Subcutaneous adipose tissue (tissue), 4 donors: ENCODE data around the gene FSTL3. TPM values are rescaled to one million over a fixed set of nuclear protein-coding genes. Genes with fewer than 3 reads are reported as not detected.

Experiments
- total RNA-seq, 4 donors: library from RNA; depleted of rRNA; stranded (reverse); fragments of >200 nt; gene quantifications; one replicate each; pipeline ENCODE4 v1.1.0, GENCODE V29; 2016
- TF ChIP-seq, protein P1 (sequence below): fragments of 450-650 bp; IDR thresholded peaks from one replicate; pipeline ENCODE4 v1.5.1; 2016; ENCODE audit warnings: low read depth, mild to moderate bottlenecking, control low read depth, antibody characterized with exemption, moderate library complexity

The FSTL3 gene
- total RNA-seq, 4 donors from 2014 or later: 54.5 to 124 (median 91.4) TPM

DNA sequence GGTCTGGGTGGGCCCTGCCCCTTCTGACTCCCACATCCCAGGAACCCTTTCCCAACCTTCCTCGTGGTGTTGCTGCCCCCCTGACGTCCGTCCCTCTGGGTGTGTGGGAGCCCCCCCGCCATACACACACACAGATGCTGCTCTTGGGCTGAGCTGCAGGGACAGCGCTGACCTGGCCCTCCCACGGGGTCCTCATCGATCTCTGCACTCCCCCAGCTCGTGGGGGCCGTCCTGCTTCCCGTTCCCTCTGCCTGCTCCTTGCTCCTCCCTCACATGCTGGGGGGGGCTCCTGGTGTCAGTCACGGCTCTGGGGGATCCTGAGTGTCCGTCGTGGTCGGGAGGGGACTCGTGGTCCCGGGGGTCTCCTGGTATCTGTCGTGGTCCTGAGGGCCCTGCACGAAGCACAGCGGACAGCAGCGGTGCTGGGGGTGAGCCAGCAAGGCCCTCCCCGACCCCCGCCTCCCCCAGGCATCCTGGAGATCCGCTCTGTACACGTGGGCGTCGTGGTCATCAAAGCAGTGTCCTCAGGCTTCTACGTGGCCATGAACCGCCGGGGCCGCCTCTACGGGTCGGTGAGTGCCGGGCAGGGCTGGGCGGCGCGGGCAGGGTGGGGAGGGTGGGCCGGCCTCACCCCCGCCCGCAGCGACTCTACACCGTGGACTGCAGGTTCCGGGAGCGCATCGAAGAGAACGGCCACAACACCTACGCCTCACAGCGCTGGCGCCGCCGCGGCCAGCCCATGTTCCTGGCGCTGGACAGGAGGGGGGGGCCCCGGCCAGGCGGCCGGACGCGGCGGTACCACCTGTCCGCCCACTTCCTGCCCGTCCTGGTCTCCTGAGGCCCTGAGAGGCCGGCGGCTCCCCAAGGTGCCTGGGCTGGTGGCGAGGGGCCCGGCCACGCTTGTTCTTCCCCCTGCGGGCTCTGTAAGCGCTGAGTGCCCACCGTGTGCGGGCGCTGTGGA is 33.1 kb upstream of the FSTL3 start:
- TF ChIP-seq, protein P1, sequence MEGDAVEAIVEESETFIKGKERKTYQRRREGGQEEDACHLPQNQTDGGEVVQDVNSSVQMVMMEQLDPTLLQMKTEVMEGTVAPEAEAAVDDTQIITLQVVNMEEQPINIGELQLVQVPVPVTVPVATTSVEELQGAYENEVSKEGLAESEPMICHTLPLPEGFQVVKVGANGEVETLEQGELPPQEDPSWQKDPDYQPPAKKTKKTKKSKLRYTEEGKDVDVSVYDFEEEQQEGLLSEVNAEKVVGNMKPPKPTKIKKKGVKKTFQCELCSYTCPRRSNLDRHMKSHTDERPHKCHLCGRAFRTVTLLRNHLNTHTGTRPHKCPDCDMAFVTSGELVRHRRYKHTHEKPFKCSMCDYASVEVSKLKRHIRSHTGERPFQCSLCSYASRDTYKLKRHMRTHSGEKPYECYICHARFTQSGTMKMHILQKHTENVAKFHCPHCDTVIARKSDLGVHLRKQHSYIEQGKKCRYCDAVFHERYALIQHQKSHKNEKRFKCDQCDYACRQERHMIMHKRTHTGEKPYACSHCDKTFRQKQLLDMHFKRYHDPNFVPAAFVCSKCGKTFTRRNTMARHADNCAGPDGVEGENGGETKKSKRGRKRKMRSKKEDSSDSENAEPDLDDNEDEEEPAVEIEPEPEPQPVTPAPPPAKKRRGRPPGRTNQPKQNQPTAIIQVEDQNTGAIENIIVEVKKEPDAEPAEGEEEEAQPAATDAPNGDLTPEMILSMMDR: no peak

DNA sequence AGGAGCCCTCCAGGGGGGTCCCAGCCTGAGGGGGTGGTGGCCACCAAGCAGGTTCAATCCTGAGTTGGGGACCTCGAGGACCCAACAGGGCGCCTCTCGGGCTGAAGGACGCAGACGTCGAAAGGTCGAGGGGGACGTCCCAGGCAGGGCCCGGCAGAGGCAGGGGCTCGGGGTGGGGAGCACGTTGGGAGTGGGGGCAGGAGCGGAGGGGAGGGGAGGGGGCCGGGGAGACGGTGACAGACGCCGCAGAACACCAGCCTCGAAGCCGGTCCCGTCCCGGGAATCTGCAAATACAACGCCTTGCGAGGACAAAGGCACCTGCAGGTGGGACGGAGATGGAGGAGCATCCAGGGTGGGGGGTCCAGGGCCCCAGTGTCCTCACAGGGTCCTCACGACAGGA is 32.5 kb upstream of the FSTL3 start:
- TF ChIP-seq, protein P1: no peak

DNA sequence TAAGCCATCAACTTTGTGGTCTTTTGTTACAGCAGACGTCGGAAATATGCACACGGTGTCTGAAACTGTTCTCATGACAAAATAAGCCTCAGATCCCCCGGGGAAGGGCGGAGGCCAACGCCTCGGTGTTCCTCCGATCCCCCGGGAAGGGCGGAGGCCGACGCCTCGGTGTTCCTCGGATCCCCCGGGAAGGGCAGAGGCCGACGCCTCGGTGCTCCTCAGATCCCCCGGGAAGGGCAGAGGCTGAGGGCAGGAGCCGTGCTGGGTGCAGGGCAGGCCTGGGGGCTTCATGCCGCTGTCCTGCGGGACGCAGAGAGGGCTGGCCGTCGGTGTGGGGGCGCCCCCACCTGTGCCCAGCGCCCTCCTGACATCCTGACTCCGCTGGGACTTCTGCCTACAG is 31.8 kb upstream of the FSTL3 start:
- TF ChIP-seq, protein P1: no peak

DNA sequence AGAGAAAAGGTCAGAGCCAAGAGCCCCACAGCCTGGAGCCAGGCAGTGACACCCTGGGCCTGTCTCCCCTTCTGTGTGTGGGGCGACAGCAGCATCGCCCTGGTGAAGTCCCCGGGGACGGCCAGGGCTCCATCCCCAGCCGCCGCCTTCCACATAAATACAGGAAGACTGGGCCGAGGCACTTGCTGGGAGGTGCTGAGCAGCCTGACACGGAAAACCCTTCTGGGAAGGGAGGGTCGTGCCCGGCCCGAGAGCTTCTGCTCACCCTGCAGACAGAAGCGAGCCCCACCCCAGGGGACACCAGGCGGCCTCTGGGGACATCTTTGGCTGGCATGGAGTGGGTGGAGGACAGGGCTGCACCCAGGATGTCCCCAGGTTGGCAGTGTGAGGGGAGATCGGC is 31.4 kb upstream of the FSTL3 start:
- TF ChIP-seq, protein P1: no peak

DNA sequence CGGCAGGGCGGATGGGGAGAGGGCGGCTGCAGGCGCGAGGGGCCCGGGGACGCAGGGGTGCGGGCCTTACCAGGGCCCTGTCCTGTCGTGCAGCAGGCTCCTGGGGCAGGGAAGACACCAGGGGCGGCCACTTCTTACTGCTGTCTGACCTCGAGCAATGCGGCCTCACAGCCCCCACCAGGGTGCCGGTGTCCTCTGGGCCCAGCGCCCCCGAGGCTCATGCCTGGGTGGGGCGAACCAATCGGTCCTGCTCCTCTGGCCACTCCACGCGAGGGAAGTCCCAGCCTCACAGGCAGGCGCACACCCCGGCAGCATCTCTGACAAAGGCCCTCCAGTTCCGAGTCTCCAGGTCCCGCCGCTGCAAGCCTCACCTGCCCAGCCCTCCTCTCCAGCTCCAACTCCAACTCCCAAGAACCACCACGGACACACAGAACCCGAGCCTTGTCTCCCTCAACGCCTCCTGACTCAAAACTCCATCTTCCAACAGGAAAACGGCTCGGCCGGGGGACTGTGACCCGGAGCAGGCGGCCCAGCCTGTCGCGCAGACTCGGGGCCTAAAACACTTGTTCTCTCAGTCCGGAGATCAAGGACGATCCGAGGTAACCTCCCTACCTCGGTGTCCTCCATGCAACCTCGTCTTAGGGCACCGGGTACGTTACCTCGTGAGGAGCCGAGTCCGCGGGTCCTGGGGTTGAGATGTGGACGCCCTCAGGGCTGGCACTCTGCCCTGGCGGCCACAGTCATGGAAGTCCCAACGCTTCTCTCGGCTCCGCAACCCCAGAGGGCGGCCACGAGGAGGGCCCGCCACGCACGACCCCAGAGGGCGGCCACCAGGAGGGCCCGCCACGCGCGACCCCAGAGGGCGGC is 30.0 kb upstream of the FSTL3 start:
- TF ChIP-seq, protein P1: no peak

DNA sequence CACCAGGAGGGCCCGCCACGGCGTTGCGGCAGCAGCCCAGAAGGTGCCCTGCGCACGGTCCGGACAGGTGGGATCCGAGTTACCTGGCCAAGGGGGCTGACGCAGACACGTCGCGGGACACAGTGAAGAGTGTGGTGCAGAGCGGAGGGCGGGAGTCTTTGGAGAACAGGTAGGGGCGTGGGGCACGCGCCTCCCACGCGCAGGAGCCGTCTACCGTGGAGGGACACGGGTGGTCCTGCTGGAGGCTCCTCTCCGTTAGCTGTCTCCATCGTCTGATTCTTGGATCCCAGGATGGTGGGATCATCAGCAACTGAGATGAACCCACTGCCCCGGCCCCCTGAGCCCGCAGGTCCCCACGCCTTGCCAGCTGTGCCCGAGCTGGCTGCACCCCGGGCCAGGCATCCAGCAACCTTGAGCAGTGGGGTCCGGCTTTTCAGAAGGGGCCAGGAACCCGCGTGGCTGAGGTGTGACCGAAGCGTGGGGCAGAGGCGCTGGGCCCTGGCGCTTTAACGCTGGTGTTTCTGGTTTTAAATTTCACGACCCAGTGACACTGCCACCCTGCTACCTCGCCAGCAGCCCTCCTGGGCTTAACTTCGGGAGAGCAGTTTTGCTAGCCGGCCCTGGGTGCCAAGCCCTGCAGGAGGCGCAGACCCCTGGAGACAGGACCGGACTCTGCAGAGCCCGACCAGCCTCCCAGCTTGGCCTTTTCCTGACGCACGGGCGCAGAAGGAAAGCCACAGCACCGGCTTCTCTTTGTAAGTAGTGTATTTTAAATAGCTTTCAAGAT is 29.2 kb upstream of the FSTL3 start:
- TF ChIP-seq, protein P1: no peak
